GM12878 (cell line): Measurements from ENCODE around the gene YJU2. TPM values are rescaled to one million over a fixed set of nuclear protein-coding genes. Genes with fewer than 3 reads are reported as not detected.

Experiments
- ATAC-seq: fragments of 200-7000 bp; cut with Tn5 transposase; 3 replicates; pipeline ENCODE4 v1.9.1; 2020; ENCODE audit warnings: mild to moderate bottlenecking, moderate library complexity
- BruUV-seq: library from RNA; stranded (reverse); fragments of 400-500 nt; replicated peaks from 2 replicates; lab custom pipeline; 2021; lab: Mats Ljungman, UMichigan
- CTCF ChIA-PET: fragments of 300-600 bp; sonication (Branson Sonifier 250); formaldehyde crosslinking; extraction: SDS; loops from one replicate; lab custom pipeline; 2021; ENCODE audit warnings: inconsistent platforms; lab: Yijun Ruan, JAX
- POLR2A ChIA-PET: fragments of 350-600 bp; formaldehyde crosslinking; extraction: SDS; loops from one replicate; lab custom pipeline; 2021; ENCODE audit warnings: inconsistent platforms; lab: Charles Lee
- RAD21 ChIA-PET: fragments of 300-600 bp; sonication (Branson Sonifier 250); formaldehyde crosslinking; loops from one replicate; lab custom pipeline; 2023; ENCODE audit warnings: antibody characterized with exemption; ENCODE audit not compliant: unreplicated experiment; lab: Charles Lee
- SMC1A ChIA-PET: fragments of 300-600 bp; sonication (Branson Sonifier 250); formaldehyde crosslinking; loops from one replicate; lab custom pipeline; 2023; ENCODE audit not compliant: unreplicated experiment, uncharacterized antibody; lab: Charles Lee
- DNase-seq: peaks from one replicate; pipeline ENCODE4 v3.0.0-alpha.2; 2011; ENCODE audit warnings: low read depth, low spot score
- FAIRE-seq: peaks from 3 replicates; lab custom pipeline; 2011; peaks lifted over from hg19 to GRCh38; lab: Jason Lieb, UNC
- H2AFZ ChIP-seq: 2 replicates; pipeline ENCODE4 v1.6.0; 2011; ENCODE audit warnings: low read depth, low read length, control low read depth; ENCODE audit not compliant: control insufficient read depth
- H3K27ac ChIP-seq: 2 replicates; pipeline ENCODE4 v1.5.1; 2011; ENCODE audit warnings: control low read depth; ENCODE audit not compliant: control insufficient read depth, insufficient read depth
- H3K27me3 ChIP-seq, 2 experiments: replicated peaks in 1 of 2; 2 replicates each; pipeline versions ENCODE4 v1.6.0 to v1.6.1; 2011; ENCODE audit warnings: low read length in 1 of 2; ENCODE audit not compliant: control insufficient read depth in 2 of 2, insufficient read depth in 2 of 2
- H3K36me3 ChIP-seq, 2 experiments: 2 replicates each; pipeline ENCODE4 v1.5.1; 2011; ENCODE audit warnings: low read length in 1 of 2; ENCODE audit not compliant: control insufficient read depth in 2 of 2, insufficient read depth in 2 of 2
- H3K4me1 ChIP-seq: 2 replicates; pipeline ENCODE4 v1.6.1; 2011; ENCODE audit warnings: mild to moderate bottlenecking, low read length, moderate library complexity, mixed read lengths; ENCODE audit not compliant: control insufficient read depth, insufficient read depth
- H3K4me2 ChIP-seq: 2 replicates; pipeline ENCODE4 v1.6.0; 2011; ENCODE audit warnings: control low read depth; ENCODE audit not compliant: control insufficient read depth, insufficient read depth
- H3K4me3 ChIP-seq: fragments of 200-600 bp; sonication (generic); 2 replicates; pipeline ENCODE4 v1.5.1; 2016
- H3K79me2 ChIP-seq: 2 replicates; pipeline ENCODE4 v1.6.0; 2011; ENCODE audit warnings: low read length; ENCODE audit not compliant: control insufficient read depth, insufficient read depth
- H3K9ac ChIP-seq: 2 replicates; pipeline ENCODE4 v1.8.0; 2011; ENCODE audit warnings: low read length, control low read depth, mixed read lengths; ENCODE audit not compliant: control insufficient read depth, insufficient read depth
- H3K9me3 ChIP-seq: replicated peaks from 3 replicates; pipeline ENCODE4 v1.5.1; 2011; ENCODE audit warnings: mild to moderate bottlenecking, low read length; ENCODE audit not compliant: control insufficient read depth, insufficient read depth
- H4K20me1 ChIP-seq: 2 replicates; pipeline ENCODE4 v1.6.0; 2011; ENCODE audit not compliant: control insufficient read depth, insufficient read depth
- EP300 ChIP-seq, 2 experiments: fragments of 150-350 bp in 1 of 2; IDR thresholded peaks; 2 replicates each; pipeline ENCODE4 v1.6.1; 2011 to 2012; ENCODE audit warnings: low read depth in 2 of 2, low read length in 2 of 2, borderline replicate concordance in 1 of 2, improper control_type of control experiment in 1 of 2, inconsistent platforms in 1 of 2; ENCODE audit not compliant: control insufficient read depth in 1 of 2
- MEF2B ChIP-seq: fragments of 450-650 bp; IDR thresholded peaks from 2 replicates; pipeline ENCODE4 v1.6.1; 2018; ENCODE audit warnings: mild to moderate bottlenecking, moderate library complexity; ENCODE audit not compliant: partially characterized antibody, poor library complexity, severe bottlenecking
- PAX8 ChIP-seq: fragments of 450-650 bp; IDR thresholded peaks from 2 replicates; pipeline ENCODE4 v1.6.1; 2017; ENCODE audit warnings: mild to moderate bottlenecking, moderate library complexity
- TARDBP ChIP-seq: IDR thresholded peaks from 2 replicates; pipeline ENCODE4 v1.6.1; 2016; ENCODE audit warnings: borderline replicate concordance
- ZNF384 ChIP-seq: IDR thresholded peaks from 2 replicates; pipeline ENCODE4 v1.6.1; 2012; ENCODE audit warnings: low read depth, mild to moderate bottlenecking, low read length, improper control_type of control experiment, borderline replicate concordance
- WGBS: methylation state at CpG from one replicate; pipeline ENCODE4 v1.1.6; 2016; ENCODE audit warnings: low lambda C conversion rate; ENCODE audit not compliant: insufficient replicate concordance, insufficient coverage; ENCODE audit errors: missing lambda C conversion rate; 5-methylcytosine and 5-hydroxymethylcytosine counted together
- in situ Hi-C: fragments of 300-500 bp; cut with MboI; formaldehyde crosslinking; loops from 9 replicates; pipeline ENCODE4 v1.14.3; 2018; ENCODE audit warnings: mixed read lengths
- intact Hi-C: fragments of 100-400 bp; cut with micrococcal nuclease; formaldehyde crosslinking; loops from one replicate; pipeline ENCODE4 v1.14.2; 2022; ENCODE audit not compliant: unreplicated experiment
- polyA plus RNA-seq, 11 experiments: library from polyadenylated mRNA; depleted of rRNA in 4 of 11; unstranded in 6 of 11; stranded (reverse) in 5 of 11; fragments of >200 nt; fragmentation: Nextera tagmentation in 4 of 11; fragmentation: Illumina TruSeq in 1 of 11; extraction: Ambion mirVana in 4 of 11; extraction: Trizol in 1 of 11; gene quantifications; 1 replicate in 1 of 11; 2 replicates in 10 of 11; pipeline versions ENCODE4 v1.2.1 to v1.2.3, GENCODE V29; 2011 to 2016; ENCODE audit warnings: inconsistent platforms in 2 of 11, missing spikeins in 2 of 11, low read depth in 1 of 11
- total RNA-seq, 4 experiments: library from RNA; depleted of rRNA in 3 of 4; stranded (reverse); fragments of >200 nt in 3 of 4; fragmentation: Illumina TruSeq in 1 of 4; extraction: Trizol in 1 of 4; gene quantifications; 2 replicates each; pipeline versions ENCODE4 v1.2.1 to v1.2.3, GENCODE V29; 2013 to 2021
- TF ChIP-seq, protein P1 (sequence below): fragments of 450-650 bp; IDR thresholded peaks from 2 replicates; pipeline ENCODE4 v1.6.1; 2017; ENCODE audit warnings: mild to moderate bottlenecking, moderate library complexity
- TF ChIP-seq, protein P2 (sequence below): fragments of 450-650 bp; IDR thresholded peaks from 2 replicates; pipeline ENCODE4 v1.6.1; 2017; ENCODE audit warnings: mild to moderate bottlenecking
- TF ChIP-seq, protein P3 (sequence below): fragments of 450-650 bp; IDR thresholded peaks from 2 replicates; pipeline ENCODE4 v1.6.1; 2016; ENCODE audit warnings: mild to moderate bottlenecking
- TF ChIP-seq, protein P4 (sequence below): IDR thresholded peaks from 2 replicates; pipeline ENCODE4 v1.6.1; 2011; ENCODE audit warnings: low read depth, mild to moderate bottlenecking, low read length, moderate library complexity, borderline replicate concordance; ENCODE audit errors: extremely low read depth
- TF ChIP-seq, protein P5 (sequence below): fragments of 450-650 bp; IDR thresholded peaks from 2 replicates; pipeline ENCODE4 v1.6.1; 2018; ENCODE audit warnings: borderline replicate concordance, mild to moderate bottlenecking; ENCODE audit not compliant: partially characterized antibody

The YJU2 gene
- total and polyA plus RNA-seq, 10 of the 15 experiments (the other 5 are each of a cell fraction or from before 2014, with no cell fraction given), result 0.26 to 40.7 (median 23.8) TPM

DNA sequence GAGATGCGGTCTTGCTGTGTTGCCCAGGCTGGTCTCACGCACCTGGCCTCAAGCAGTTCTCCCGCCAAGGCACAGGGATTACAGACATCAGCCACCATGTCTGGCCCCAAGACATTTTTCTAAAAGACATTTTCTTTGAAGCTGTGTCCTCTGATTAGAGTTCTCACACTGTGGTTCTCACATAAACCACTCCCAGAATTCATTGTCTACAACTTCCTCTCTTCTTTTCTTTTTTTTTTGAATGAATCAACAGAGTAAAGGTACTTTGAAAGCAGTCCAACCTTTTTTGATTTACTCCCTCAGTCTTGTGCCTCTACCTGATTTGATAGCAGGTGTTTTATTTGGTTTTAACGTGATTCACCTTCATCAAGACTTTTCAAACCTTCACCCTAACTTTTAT, 17.9 kb downstream of the YJU2 start:
- CTCF ChIA-PET, result interaction anchor here (0.7 to 4.7 kb wide), 3 partner anchors 88 to 260 kb away, joined by 3 to 38 read pairs (median 6); no protein-coding TSS in a partner anchor
- WGBS, result 97% methylated on average over 4 of the region's 4 CpGs
- POLR2A ChIA-PET, result no interaction called here
- DNase-seq, result no peak
- Histone ChIP-seq H3K4me1 (no peaks in the 10 kb centered on the region; the same call in 1 of the 2 replicates), H4K20me1 (no peaks in the 10 kb centered on the region), H3K4me3 (no peak overlapping the region), H3K9ac (no peak overlapping the region), H3K27ac (no peak overlapping the region), H3K36me3 (peaks cover 18 to 22% of the 10 kb centered on the region in 2 experiments), H3K4me2 (no peak overlapping the region), H3K79me2 (no peaks in the 10 kb centered on the region), H2AFZ (no peak overlapping the region), H3K9me3 (no peaks in the 10 kb centered on the region), H3K27me3 (no peaks in the 10 kb centered on the region)
- intact Hi-C loops, result loop anchor here (5.0 kb wide), 1 partner anchor 137 kb away; the partner anchor contains the start of genes CHAF1A and SH3GL1
- BruUV-seq, result no TSS peak
- SMC1A ChIA-PET, result interaction anchor here (1.1 kb wide), 1 partner anchor 88 kb away, joined by 3 read pairs; no protein-coding TSS in a partner anchor
- in situ Hi-C loops, result loop anchor here (5.0 kb wide), 1 partner anchor 87 kb away; no protein-coding TSS in a partner anchor
- RAD21 ChIA-PET, result no interaction called here
- no peak for FAIRE-seq
- peak; percentile 69; the same call in 1 of the 2 replicates for TF ChIP-seq ZNF384
- TF ChIP-seq TARDBP, result no peak
- TF ChIP-seq MEF2B, result peak; percentile 16
- TF ChIP-seq, protein P1, sequence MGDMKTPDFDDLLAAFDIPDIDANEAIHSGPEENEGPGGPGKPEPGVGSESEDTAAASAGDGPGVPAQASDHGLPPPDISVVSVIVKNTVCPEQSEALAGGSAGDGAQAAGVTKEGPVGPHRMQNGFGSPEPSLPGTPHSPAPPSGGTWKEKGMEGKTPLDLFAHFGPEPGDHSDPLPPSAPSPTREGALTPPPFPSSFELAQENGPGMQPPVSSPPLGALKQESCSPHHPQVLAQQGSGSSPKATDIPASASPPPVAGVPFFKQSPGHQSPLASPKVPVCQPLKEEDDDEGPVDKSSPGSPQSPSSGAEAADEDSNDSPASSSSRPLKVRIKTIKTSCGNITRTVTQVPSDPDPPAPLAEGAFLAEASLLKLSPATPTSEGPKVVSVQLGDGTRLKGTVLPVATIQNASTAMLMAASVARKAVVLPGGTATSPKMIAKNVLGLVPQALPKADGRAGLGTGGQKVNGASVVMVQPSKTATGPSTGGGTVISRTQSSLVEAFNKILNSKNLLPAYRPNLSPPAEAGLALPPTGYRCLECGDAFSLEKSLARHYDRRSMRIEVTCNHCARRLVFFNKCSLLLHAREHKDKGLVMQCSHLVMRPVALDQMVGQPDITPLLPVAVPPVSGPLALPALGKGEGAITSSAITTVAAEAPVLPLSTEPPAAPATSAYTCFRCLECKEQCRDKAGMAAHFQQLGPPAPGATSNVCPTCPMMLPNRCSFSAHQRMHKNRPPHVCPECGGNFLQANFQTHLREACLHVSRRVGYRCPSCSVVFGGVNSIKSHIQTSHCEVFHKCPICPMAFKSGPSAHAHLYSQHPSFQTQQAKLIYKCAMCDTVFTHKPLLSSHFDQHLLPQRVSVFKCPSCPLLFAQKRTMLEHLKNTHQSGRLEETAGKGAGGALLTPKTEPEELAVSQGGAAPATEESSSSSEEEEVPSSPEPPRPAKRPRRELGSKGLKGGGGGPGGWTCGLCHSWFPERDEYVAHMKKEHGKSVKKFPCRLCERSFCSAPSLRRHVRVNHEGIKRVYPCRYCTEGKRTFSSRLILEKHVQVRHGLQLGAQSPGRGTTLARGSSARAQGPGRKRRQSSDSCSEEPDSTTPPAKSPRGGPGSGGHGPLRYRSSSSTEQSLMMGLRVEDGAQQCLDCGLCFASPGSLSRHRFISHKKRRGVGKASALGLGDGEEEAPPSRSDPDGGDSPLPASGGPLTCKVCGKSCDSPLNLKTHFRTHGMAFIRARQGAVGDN, result 0 out of 2 replicates have a peak, but pooled peaks have one; percentile 11
- TF ChIP-seq, protein P2, sequence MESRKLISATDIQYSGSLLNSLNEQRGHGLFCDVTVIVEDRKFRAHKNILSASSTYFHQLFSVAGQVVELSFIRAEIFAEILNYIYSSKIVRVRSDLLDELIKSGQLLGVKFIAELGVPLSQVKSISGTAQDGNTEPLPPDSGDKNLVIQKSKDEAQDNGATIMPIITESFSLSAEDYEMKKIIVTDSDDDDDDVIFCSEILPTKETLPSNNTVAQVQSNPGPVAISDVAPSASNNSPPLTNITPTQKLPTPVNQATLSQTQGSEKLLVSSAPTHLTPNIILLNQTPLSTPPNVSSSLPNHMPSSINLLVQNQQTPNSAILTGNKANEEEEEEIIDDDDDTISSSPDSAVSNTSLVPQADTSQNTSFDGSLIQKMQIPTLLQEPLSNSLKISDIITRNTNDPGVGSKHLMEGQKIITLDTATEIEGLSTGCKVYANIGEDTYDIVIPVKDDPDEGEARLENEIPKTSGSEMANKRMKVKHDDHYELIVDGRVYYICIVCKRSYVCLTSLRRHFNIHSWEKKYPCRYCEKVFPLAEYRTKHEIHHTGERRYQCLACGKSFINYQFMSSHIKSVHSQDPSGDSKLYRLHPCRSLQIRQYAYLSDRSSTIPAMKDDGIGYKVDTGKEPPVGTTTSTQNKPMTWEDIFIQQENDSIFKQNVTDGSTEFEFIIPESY, result peak; percentile 52; the same call in 1 of the 2 replicates
- no peak for TF ChIP-seq PAX8
- TF ChIP-seq EP300 (IDR thresholded peaks at IDR 0.05; ENCODE audit: borderline replicate concordance in 1 of 2, control insufficient read depth in 1 of 2, low read depth in 2 of 2, low read length in 2 of 2), result no peak
- TF ChIP-seq, protein P3, sequence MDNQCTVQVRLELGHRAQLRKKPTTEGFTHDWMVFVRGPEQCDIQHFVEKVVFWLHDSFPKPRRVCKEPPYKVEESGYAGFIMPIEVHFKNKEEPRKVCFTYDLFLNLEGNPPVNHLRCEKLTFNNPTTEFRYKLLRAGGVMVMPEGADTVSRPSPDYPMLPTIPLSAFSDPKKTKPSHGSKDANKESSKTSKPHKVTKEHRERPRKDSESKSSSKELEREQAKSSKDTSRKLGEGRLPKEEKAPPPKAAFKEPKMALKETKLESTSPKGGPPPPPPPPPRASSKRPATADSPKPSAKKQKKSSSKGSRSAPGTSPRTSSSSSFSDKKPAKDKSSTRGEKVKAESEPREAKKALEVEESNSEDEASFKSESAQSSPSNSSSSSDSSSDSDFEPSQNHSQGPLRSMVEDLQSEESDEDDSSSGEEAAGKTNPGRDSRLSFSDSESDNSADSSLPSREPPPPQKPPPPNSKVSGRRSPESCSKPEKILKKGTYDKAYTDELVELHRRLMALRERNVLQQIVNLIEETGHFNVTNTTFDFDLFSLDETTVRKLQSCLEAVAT, result no peak; the same call in 1 of the 2 replicates
- TF ChIP-seq, protein P4, sequence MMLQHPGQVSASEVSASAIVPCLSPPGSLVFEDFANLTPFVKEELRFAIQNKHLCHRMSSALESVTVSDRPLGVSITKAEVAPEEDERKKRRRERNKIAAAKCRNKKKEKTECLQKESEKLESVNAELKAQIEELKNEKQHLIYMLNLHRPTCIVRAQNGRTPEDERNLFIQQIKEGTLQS, result no peak
- TF ChIP-seq, protein P5, sequence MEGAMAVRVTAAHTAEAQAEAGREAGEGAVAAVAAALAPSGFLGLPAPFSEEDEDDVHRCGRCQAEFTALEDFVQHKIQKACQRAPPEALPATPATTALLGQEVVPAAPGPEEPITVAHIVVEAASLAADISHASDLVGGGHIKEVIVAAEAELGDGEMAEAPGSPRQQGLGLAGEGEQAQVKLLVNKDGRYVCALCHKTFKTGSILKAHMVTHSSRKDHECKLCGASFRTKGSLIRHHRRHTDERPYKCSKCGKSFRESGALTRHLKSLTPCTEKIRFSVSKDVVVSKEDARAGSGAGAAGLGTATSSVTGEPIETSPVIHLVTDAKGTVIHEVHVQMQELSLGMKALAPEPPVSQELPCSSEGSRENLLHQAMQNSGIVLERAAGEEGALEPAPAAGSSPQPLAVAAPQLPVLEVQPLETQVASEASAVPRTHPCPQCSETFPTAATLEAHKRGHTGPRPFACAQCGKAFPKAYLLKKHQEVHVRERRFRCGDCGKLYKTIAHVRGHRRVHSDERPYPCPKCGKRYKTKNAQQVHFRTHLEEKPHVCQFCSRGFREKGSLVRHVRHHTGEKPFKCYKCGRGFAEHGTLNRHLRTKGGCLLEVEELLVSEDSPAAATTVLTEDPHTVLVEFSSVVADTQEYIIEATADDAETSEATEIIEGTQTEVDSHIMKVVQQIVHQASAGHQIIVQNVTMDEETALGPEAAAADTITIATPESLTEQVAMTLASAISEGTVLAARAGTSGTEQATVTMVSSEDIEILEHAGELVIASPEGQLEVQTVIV, result no peak
- ATAC-seq, result no peak
